Spleen (tissue), 7 donors: Measurements from ENCODE around the gene UMOD.

ENCODE experiments used
- POLR2A ChIP-seq, 3 donors: fragments of 450-650 bp; IDR thresholded peaks; one replicate each; pipeline ENCODE4 v1.5.1; 2017; ENCODE audit warnings: antibody characterized with exemption in 3 of 3, mild to moderate bottlenecking in 1 of 3
- POLR2AphosphoS5 ChIP-seq, 3 donors: sonication (generic); formaldehyde crosslinking; IDR thresholded peaks; one replicate each; pipeline ENCODE4 v1.5.1; 2017; ENCODE audit warnings: antibody characterized with exemption in 3 of 3
- TF ChIP-seq, protein P1 (sequence below), 11 experiments: fragments of 200-600 bp in 7 of 11; fragments of 450-650 bp in 4 of 11; sonication (generic) in 4 of 11; IDR thresholded peaks in 8 of 11; conservative IDR thresholded peaks in 3 of 11; 1 replicate in 7 of 11; 2 replicates in 4 of 11; pipeline versions ENCODE4 v1.4.0 to v1.8.0; 2016 to 2021; ENCODE audit warnings: antibody characterized with exemption in 11 of 11, inconsistent platforms in 4 of 11, mild to moderate bottlenecking in 1 of 11
- donor health status: DM: no; HTN: no; CAD: no; lungs with moderate emphysema.
- donor health status: DM: no; HTN: no; CAD: no.
- donor health status: DM: no; HTN: no; CAD: no.

DNA sequence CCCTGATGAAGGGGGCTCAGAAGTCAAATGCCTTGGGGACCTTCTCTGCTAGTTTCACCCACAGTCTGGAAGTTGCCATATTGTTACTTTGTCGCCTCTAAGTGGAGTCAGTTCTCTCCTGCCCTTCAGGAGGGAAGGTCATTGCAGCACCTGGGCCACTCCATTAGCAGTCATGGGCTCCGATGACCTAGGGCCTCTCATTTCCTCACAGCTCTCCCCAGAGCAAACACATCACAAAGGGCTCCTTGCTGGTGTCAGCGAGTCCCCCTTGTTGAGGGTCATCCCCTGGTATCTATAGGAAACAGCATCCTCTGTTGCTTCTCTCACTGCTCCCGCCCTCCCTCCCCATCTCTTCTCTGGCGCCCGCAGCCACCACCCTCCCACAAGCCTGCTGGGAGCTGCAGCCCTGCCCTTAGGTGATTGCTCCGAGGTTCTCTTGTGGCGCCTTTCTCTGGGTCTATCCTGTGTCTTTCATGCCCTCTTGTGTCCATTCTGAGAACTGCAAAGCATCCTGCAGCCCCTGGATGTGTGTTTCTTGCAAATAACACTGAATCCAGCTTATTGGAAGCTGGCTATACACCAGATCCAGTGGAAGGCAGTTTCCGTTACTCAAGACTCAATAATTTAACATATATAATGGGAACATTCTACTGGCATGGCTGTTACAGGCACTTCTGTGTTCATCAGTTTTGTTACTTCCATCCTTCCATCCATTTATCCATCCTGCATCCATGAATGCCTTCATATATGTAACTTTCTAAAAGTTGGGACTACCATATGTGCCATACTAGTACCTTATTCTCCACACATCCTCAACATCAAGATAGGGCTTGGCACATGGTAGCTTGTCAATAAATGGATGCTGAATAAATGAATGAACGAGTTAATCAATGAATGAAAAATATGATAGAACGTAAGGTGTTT is 30.9 kb upstream of the UMOD start:
- TF ChIP-seq, protein P1, sequence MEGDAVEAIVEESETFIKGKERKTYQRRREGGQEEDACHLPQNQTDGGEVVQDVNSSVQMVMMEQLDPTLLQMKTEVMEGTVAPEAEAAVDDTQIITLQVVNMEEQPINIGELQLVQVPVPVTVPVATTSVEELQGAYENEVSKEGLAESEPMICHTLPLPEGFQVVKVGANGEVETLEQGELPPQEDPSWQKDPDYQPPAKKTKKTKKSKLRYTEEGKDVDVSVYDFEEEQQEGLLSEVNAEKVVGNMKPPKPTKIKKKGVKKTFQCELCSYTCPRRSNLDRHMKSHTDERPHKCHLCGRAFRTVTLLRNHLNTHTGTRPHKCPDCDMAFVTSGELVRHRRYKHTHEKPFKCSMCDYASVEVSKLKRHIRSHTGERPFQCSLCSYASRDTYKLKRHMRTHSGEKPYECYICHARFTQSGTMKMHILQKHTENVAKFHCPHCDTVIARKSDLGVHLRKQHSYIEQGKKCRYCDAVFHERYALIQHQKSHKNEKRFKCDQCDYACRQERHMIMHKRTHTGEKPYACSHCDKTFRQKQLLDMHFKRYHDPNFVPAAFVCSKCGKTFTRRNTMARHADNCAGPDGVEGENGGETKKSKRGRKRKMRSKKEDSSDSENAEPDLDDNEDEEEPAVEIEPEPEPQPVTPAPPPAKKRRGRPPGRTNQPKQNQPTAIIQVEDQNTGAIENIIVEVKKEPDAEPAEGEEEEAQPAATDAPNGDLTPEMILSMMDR (IDR thresholded peaks at IDR 0.05 in 8 of 11, conservative IDR thresholded peaks at IDR 0.05 in 3 of 11): peak in 10 of 11 experiments; percentile 41 to 84 (median 72)
- no peak for TF ChIP-seq POLR2AphosphoS5 (IDR thresholded peaks at IDR 0.05)
- no peak for TF ChIP-seq POLR2A (IDR thresholded peaks at IDR 0.05)
